Choroid plexus epithelial cell (primary cell): ENCODE results near the gene NTSR1.
A peak's percentile ranks its signal among the peaks of the same experiment; 100 is the strongest.

Source experiments
- DNase-seq: peaks from one replicate; pipeline ENCODE4 v3.0.0-alpha.2; 2010; ENCODE audit warnings: low read depth
- H3K4me3 ChIP-seq: 2 replicates; pipeline ENCODE4 v1.5.1; 2011; ENCODE audit warnings: low read depth, mild to moderate bottlenecking, control low read depth, low read length, moderate library complexity
- CTCF ChIP-seq: conservative IDR thresholded peaks from 2 replicates; pipeline ENCODE4 v1.5.1; 2011; ENCODE audit warnings: low read depth, mild to moderate bottlenecking, control low read depth, inconsistent platforms, low read length, moderate library complexity

Gene NTSR1

GRCh38 chr20:62778601-62779416 lies 70.2 kb downstream of the NTSR1 start:
- no peak for TF ChIP-seq CTCF
- no peak for DNase-seq
- no peak overlapping the region for H3K4me3 ChIP-seq

GRCh38 chr20:62779417-62779685 lies 70.7 kb downstream of the NTSR1 start:
- DNase-seq = no peak
- TF ChIP-seq CTCF = no peak
- H3K4me3 ChIP-seq = no peak overlapping the region

- no peak for DNase-seq
- H3K4me3 ChIP-seq = no peak overlapping the region
- no peak for TF ChIP-seq CTCF
Measured at GRCh38 chr20:62780204-62780603, 71.6 kb downstream of the NTSR1 start.

- no peak for TF ChIP-seq CTCF
- DNase-seq = no peak
Measured at GRCh38 chr20:62780696-62781095, 72.1 kb downstream of the NTSR1 start.

GRCh38 chr20:62782149-62782892 lies 73.7 kb downstream of the NTSR1 start:
- TF ChIP-seq CTCF = peak; percentile 39
- DNase-seq = no peak
- no peak overlapping the region for H3K4me3 ChIP-seq

More at GRCh38 chr20:62780696-62781095, 72.1 kb downstream of the NTSR1 start:
- H3K4me3 ChIP-seq = no peak overlapping the region

GRCh38 chr20:62782893-62783278 lies 74.2 kb downstream of the NTSR1 start:
- H3K4me3 ChIP-seq = no peak overlapping the region
- TF ChIP-seq CTCF = no peak
- no peak for DNase-seq
